ENCODE data around the gene TRPM1.

DNA sequence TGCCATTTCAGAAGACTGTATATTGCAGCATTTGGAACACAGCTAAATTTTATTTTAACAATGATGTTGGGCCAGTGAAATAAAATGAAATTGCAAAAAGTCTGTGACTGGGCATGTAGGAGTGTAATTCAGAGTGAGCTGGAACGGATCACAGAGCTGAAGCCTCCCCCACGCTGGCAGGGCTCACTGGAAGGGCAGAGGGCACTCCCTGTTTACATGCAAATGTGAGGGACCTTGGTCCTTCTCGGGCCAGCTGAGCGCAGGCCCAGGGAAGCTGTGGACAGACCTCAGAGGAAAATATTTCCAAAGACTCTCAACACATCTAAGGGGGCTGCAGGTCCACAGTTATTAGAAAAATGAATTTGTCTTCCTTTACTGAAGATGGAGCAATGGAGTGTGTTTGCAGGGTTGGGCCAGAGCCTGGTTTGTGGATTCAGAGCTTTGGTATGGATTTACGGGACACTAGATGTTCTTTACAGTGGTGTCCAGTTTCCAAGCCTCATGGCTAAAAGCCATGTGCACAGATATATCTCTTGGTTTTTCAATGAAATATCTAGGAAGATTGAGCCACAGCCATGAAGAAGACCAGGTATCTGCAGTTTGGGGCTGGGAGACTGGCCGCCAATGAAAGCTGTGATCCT lies 32.0 kb downstream of the TRPM1 start:
- TF ChIP-seq, protein P1, sequence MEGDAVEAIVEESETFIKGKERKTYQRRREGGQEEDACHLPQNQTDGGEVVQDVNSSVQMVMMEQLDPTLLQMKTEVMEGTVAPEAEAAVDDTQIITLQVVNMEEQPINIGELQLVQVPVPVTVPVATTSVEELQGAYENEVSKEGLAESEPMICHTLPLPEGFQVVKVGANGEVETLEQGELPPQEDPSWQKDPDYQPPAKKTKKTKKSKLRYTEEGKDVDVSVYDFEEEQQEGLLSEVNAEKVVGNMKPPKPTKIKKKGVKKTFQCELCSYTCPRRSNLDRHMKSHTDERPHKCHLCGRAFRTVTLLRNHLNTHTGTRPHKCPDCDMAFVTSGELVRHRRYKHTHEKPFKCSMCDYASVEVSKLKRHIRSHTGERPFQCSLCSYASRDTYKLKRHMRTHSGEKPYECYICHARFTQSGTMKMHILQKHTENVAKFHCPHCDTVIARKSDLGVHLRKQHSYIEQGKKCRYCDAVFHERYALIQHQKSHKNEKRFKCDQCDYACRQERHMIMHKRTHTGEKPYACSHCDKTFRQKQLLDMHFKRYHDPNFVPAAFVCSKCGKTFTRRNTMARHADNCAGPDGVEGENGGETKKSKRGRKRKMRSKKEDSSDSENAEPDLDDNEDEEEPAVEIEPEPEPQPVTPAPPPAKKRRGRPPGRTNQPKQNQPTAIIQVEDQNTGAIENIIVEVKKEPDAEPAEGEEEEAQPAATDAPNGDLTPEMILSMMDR (IDR thresholded peaks at IDR 0.05): no peak
- TF ChIP-seq POLR2A (IDR thresholded peaks at IDR 0.05): no peak
